ENCODE data around the gene SNPH.
"Not testable (repeated sequence)": the region's sequence is repeated elsewhere in the genome, so short reads cannot be mapped to it uniquely, and the experiment has no call there.

The SNPH gene

GRCh38 chr20:1334761-1335160 lies 68.7 kb downstream of the SNPH start:
- Histone ChIP-seq H3K4me2 (0 out of 2 replicates have a peak overlapping the region, but pooled peaks have one; percentile 40), H4K20me1 (peaks cover 94% of the 10 kb centered on the region), H3K27me3 (no peaks in the 10 kb centered on the region), H3K4me1 (peaks cover 24% of the 10 kb centered on the region), H3K4me3 (no peak overlapping the region), H3K36me3 (peaks cover 85% of the 10 kb centered on the region), H3K9me3 (no peaks in the 10 kb centered on the region), H3K27ac (no peak overlapping the region), H3K9ac (no peak overlapping the region)
- no peak for TF ChIP-seq Cebpa-rat (IDR thresholded peaks at IDR 0.05)

- no peak overlapping the region for H3K9ac ChIP-seq
- H3K36me3 ChIP-seq: peaks cover 78% of the 10 kb centered on the region
- peaks cover 94% of the 10 kb centered on the region for H4K20me1 ChIP-seq
- no peaks in the 10 kb centered on the region for H3K27me3 ChIP-seq
- H3K27ac ChIP-seq: no peak overlapping the region
- TF ChIP-seq Cebpa-rat (IDR thresholded peaks at IDR 0.05): no peak
- peaks cover 16% of the 10 kb centered on the region for H3K4me1 ChIP-seq
- H3K4me2 ChIP-seq: no peak overlapping the region
- H3K9me3 ChIP-seq: no peaks in the 10 kb centered on the region
- no peak overlapping the region for H3K4me3 ChIP-seq
These were observed 70.0 kb downstream of the SNPH start for GRCh38 chr20:1335961-1336698.

GRCh38 chr20:1336699-1337367 lies 70.7 kb downstream of the SNPH start:
- peaks cover 78% of the 10 kb centered on the region for H3K36me3 ChIP-seq
- H4K20me1 ChIP-seq: peaks cover 94% of the 10 kb centered on the region
- no peak for TF ChIP-seq Cebpa-rat (IDR thresholded peaks at IDR 0.05)
- no peak overlapping the region for H3K4me3 ChIP-seq
- no peak overlapping the region for H3K27ac ChIP-seq
- H3K27me3 ChIP-seq: no peaks in the 10 kb centered on the region
- peaks cover 16% of the 10 kb centered on the region for H3K4me1 ChIP-seq
- H3K4me2 ChIP-seq: no peak overlapping the region
- no peak overlapping the region for H3K9ac ChIP-seq
- no peaks in the 10 kb centered on the region for H3K9me3 ChIP-seq

- no peak overlapping the region for H3K9ac ChIP-seq
- no peaks in the 10 kb centered on the region for H3K9me3 ChIP-seq
- H3K27me3 ChIP-seq: no peaks in the 10 kb centered on the region
- peaks cover 78% of the 10 kb centered on the region for H3K36me3 ChIP-seq
- peaks cover 16% of the 10 kb centered on the region for H3K4me1 ChIP-seq
- H3K4me3 ChIP-seq: no peak overlapping the region
- H3K27ac ChIP-seq: no peak overlapping the region
- peaks cover 90% of the 10 kb centered on the region for H4K20me1 ChIP-seq
- no peak for TF ChIP-seq Cebpa-rat (IDR thresholded peaks at IDR 0.05)
- no peak overlapping the region for H3K4me2 ChIP-seq
These were observed 71.3 kb downstream of the SNPH start for GRCh38 chr20:1337441-1337840.

GRCh38 chr20:1338096-1338495 lies 72.0 kb downstream of the SNPH start:
- Histone ChIP-seq H3K27ac (no peak overlapping the region), H3K4me1 (peaks cover 16% of the 10 kb centered on the region), H4K20me1 (peaks cover 84% of the 10 kb centered on the region), H3K9me3 (no peaks in the 10 kb centered on the region), H3K4me2 (no peak overlapping the region), H3K9ac (no peak overlapping the region), H3K27me3 (no peaks in the 10 kb centered on the region), H3K4me3 (no peak overlapping the region), H3K36me3 (peaks cover 73% of the 10 kb centered on the region)
- no peak for TF ChIP-seq Cebpa-rat (IDR thresholded peaks at IDR 0.05)

GRCh38 chr20:1338801-1339200 lies 72.7 kb downstream of the SNPH start:
- Histone ChIP-seq H3K4me3 (no peak overlapping the region), H3K36me3 (peaks cover 66% of the 10 kb centered on the region), H4K20me1 (peaks cover 77% of the 10 kb centered on the region), H3K9ac (no peak overlapping the region), H3K27me3 (no peaks in the 10 kb centered on the region), H3K27ac (no peak overlapping the region), H3K4me2 (no peak overlapping the region), H3K4me1 (peaks cover 16% of the 10 kb centered on the region), H3K9me3 (no peaks in the 10 kb centered on the region)
- TF ChIP-seq Cebpa-rat (IDR thresholded peaks at IDR 0.05): no peak

GRCh38 chr20:1341561-1342265 lies 75.6 kb downstream of the SNPH start:
- Histone ChIP-seq H3K4me1 (peaks cover 5% of the 10 kb centered on the region; the same call in 1 of the 2 replicates), H3K27me3 (no peaks in the 10 kb centered on the region), H3K9me3 (no peaks in the 10 kb centered on the region; the same call in 1 of the 2 replicates), H4K20me1 (peaks cover 51% of the 10 kb centered on the region), H3K4me2 (no peak overlapping the region), H3K4me3 (no peak overlapping the region), H3K27ac (no peak overlapping the region), H3K9ac (no peak overlapping the region), H3K36me3 (peaks cover 54% of the 10 kb centered on the region)
- TF ChIP-seq Cebpa-rat (IDR thresholded peaks at IDR 0.05): no peak

- H3K4me2 ChIP-seq, H3K4me1 ChIP-seq, H3K27me3 ChIP-seq, H3K9ac ChIP-seq, H3K4me3 ChIP-seq, H3K27ac ChIP-seq: not testable (repeated sequence)
- Histone ChIP-seq H4K20me1 (peaks cover 34% of the 10 kb centered on the region), H3K9me3 (peaks cover 17% of the 10 kb centered on the region), H3K36me3 (peaks cover 47% of the 10 kb centered on the region)
These were observed 77.5 kb downstream of the SNPH start for GRCh38 chr20:1343446-1344124.

- no peak overlapping the region for H3K4me2 ChIP-seq
- no peak overlapping the region for H3K4me3 ChIP-seq
- H3K9ac ChIP-seq: no peak overlapping the region
- H3K36me3 ChIP-seq: peaks cover 47% of the 10 kb centered on the region
- H3K9me3 ChIP-seq: peaks cover 33% of the 10 kb centered on the region
- no peak overlapping the region for H3K27ac ChIP-seq
- H4K20me1 ChIP-seq: peaks cover 19% of the 10 kb centered on the region
- TF ChIP-seq Cebpa-rat (IDR thresholded peaks at IDR 0.05): no peak
- no peaks in the 10 kb centered on the region for H3K27me3 ChIP-seq
- peaks cover 6% of the 10 kb centered on the region; the same call in 1 of the 2 replicates for H3K4me1 ChIP-seq
These were observed 79.1 kb downstream of the SNPH start for GRCh38 chr20:1345030-1345755.
